K562 (cell line): ENCODE data around the gene PSG3. TPM values are rescaled to one million over a fixed set of nuclear protein-coding genes. Genes with fewer than 3 reads are reported as not detected.
"Not testable (repeated sequence)": the region's sequence is repeated elsewhere in the genome, so short reads cannot be mapped to it uniquely, and the experiment has no call there.

ENCODE experiments used
- ATAC-seq: fragments of 200-7000 bp; cut with Tn5 transposase; 3 replicates; pipeline ENCODE4 v1.9.1; 2020; ENCODE audit warnings: moderate library complexity
- BruUV-seq: library from RNA; stranded (reverse); fragments of 400-500 nt; replicated peaks from 2 replicates; lab custom pipeline; 2021; lab: Mats Ljungman, UMichigan
- CTCF ChIA-PET: fragments of 300-600 bp; formaldehyde crosslinking; extraction: SDS; loops from one replicate; lab custom pipeline; 2021; ENCODE audit warnings: low intra/inter-chr PET ratio; lab: Yijun Ruan, JAX
- POLR2A ChIA-PET: fragments of 300-600, 350-650 bp; sonication (Branson Sonifier 250); formaldehyde crosslinking; extraction: SDS; loops from one replicate; lab custom pipeline; 2021; ENCODE audit warnings: antibody characterized with exemption, inconsistent platforms; lab: Yijun Ruan, JAX
- DNase-seq, 4 experiments: peaks; one replicate each; pipeline versions ENCODE4 v3.0.0 to v3.0.0-alpha.2; 2011 to 2018; ENCODE audit warnings: low spot score in 3 of 4, mixed read lengths in 3 of 4; ENCODE audit errors: extremely low read depth in 1 of 4
- FAIRE-seq: peaks from 2 replicates; lab custom pipeline; 2011; peaks lifted over from hg19 to GRCh38; lab: Jason Lieb, UNC
- H2AFZ ChIP-seq: 2 replicates; pipeline ENCODE4 v1.6.0; 2011; ENCODE audit warnings: low read depth, low read length, control low read depth, inconsistent platforms
- H3K27ac ChIP-seq: fragments of 200-600 bp; 3 replicates; pipeline ENCODE4 v1.8.0; 2011; ENCODE audit warnings: low read depth, mild to moderate bottlenecking, control low read depth, inconsistent platforms, low read length, moderate library complexity, mixed read lengths; ENCODE audit errors: extremely low read depth
- H3K27me3 ChIP-seq, 2 experiments: fragments of 300-600 bp in 1 of 2; 2 replicates in 1 of 2; 3 replicates in 1 of 2; pipeline versions ENCODE4 v1.6.0 to v1.8.0; 2011; ENCODE audit warnings: inconsistent platforms in 2 of 2, low read length in 2 of 2, mild to moderate bottlenecking in 1 of 2, mixed read lengths in 1 of 2, moderate library complexity in 1 of 2; ENCODE audit not compliant: control insufficient read depth in 2 of 2, insufficient read depth in 2 of 2
- H3K36me3 ChIP-seq: fragments of 300-600 bp; 3 replicates; pipeline ENCODE4 v1.8.0; 2011; ENCODE audit warnings: mild to moderate bottlenecking, low read length, inconsistent platforms; ENCODE audit not compliant: control insufficient read depth, insufficient read depth
- H3K4me1 ChIP-seq, 2 experiments: fragments of 200-600 bp in 1 of 2; replicated peaks in 1 of 2; 2 replicates in 1 of 2; 3 replicates in 1 of 2; pipeline versions ENCODE4 v1.5.1 to v1.8.0; 2011; ENCODE audit warnings: inconsistent platforms in 2 of 2, low read length in 2 of 2, mild to moderate bottlenecking in 1 of 2, mixed read lengths in 1 of 2, moderate library complexity in 1 of 2; ENCODE audit not compliant: control insufficient read depth in 2 of 2, insufficient read depth in 2 of 2
- H3K4me2 ChIP-seq: 2 replicates; pipeline ENCODE4 v1.6.1; 2011; ENCODE audit warnings: low read length, control low read depth, inconsistent platforms, mixed read lengths; ENCODE audit not compliant: insufficient read depth
- H3K4me3 ChIP-seq: fragments of 200-600 bp; sonication (generic), shearing (Covaris generic); 2 replicates; pipeline ENCODE4 v1.5.1; 2016; ENCODE audit warnings: control low read depth, inconsistent platforms
- H3K79me2 ChIP-seq: fragments of 200-600 bp; 3 replicates; pipeline ENCODE4 v1.8.0; 2011; ENCODE audit warnings: low read length, inconsistent platforms; ENCODE audit not compliant: control insufficient read depth, insufficient read depth
- H3K9ac ChIP-seq, 2 experiments: 2 replicates each; pipeline versions ENCODE4 v1.6.0 to v1.6.1; 2011; ENCODE audit warnings: low read depth in 2 of 2, low read length in 2 of 2, control low read depth in 1 of 2, inconsistent platforms in 1 of 2, mild to moderate bottlenecking in 1 of 2, mixed read lengths in 1 of 2; ENCODE audit not compliant: insufficient read depth in 1 of 2
- H3K9me1 ChIP-seq: one replicate; pipeline ENCODE4 v1.6.0; 2011; ENCODE audit warnings: inconsistent platforms, mild to moderate bottlenecking, low read length, moderate library complexity; ENCODE audit not compliant: control insufficient read depth, insufficient read depth
- H3K9me3 ChIP-seq: replicated peaks from 2 replicates; pipeline ENCODE4 v1.5.1; 2011; ENCODE audit warnings: low read depth, low read length, inconsistent platforms; ENCODE audit not compliant: control insufficient read depth, insufficient read depth
- H4K20me1 ChIP-seq: replicated peaks from 2 replicates; pipeline ENCODE4 v1.6.1; 2011; ENCODE audit warnings: low read length, inconsistent platforms, mixed read lengths; ENCODE audit not compliant: control insufficient read depth, insufficient read depth
- ATF7 ChIP-seq: fragments of 450-650 bp; IDR thresholded peaks from 2 replicates; pipeline ENCODE4 v1.7.1; 2014; ENCODE audit warnings: mild to moderate bottlenecking, moderate library complexity
- BMI1 ChIP-seq: fragments of 150-350 bp; IDR thresholded peaks from 2 replicates; pipeline ENCODE4 v1.6.1; 2014; ENCODE audit warnings: low read length
- C11orf30 ChIP-seq: fragments of 450-650 bp; IDR thresholded peaks from 2 replicates; pipeline ENCODE4 v1.6.1; 2016; ENCODE audit warnings: low read depth, mild to moderate bottlenecking
- MYC ChIP-seq, 2 experiments: fragments of 250-450 bp in 1 of 2; sonication (Bioruptor Pico) in 1 of 2; IDR thresholded peaks; 2 replicates each; pipeline versions ENCODE4 v1.5.1 to v1.6.1; 2012 to 2021; ENCODE audit warnings: low read depth in 2 of 2, borderline replicate concordance in 1 of 2, improper control_type of control experiment in 1 of 2, low read length in 1 of 2, mild to moderate bottlenecking in 1 of 2, moderate library complexity in 1 of 2
- PHB2 ChIP-seq: fragments of 450-650 bp; IDR thresholded peaks from 2 replicates; pipeline ENCODE4 v1.6.1; 2017; ENCODE audit warnings: low read depth
- POLR2AphosphoS2 ChIP-seq: IDR thresholded peaks from 2 replicates; pipeline ENCODE4 v1.6.1; 2012; ENCODE audit warnings: low read length, improper control_type of control experiment
- PTBP1 ChIP-seq: fragments of 200-400 bp; formaldehyde crosslinking; IDR thresholded peaks from 2 replicates; pipeline ENCODE4 v1.6.1; 2017; ENCODE audit warnings: low read depth, low read length
- STAT5A ChIP-seq: IDR thresholded peaks from 2 replicates; pipeline ENCODE4 v1.6.1; 2012; ENCODE audit warnings: low read length, inconsistent platforms, borderline replicate concordance
- ZNF217 ChIP-seq: sonication (generic); formaldehyde crosslinking; IDR thresholded peaks from 2 replicates; pipeline ENCODE4 v1.8.0; 2022; ENCODE audit warnings: mild to moderate bottlenecking, missing genetic modification reagents
- WGBS: fragments of 100-300 bp; shearing (Covaris generic); methylation state at CpG from one replicate; pipeline ENCODE4 v1.1.6; 2016; ENCODE audit warnings: low coverage, mixed read lengths; ENCODE audit not compliant: insufficient coverage; ENCODE audit errors: missing lambda C conversion rate; 5-methylcytosine and 5-hydroxymethylcytosine counted together
- in situ Hi-C: fragments of 300-500 bp; cut with MboI; formaldehyde crosslinking; loops from 4 replicates; pipeline ENCODE4 v1.15.0; 2018; ENCODE audit warnings: inconsistent platforms, mixed read lengths
- intact Hi-C: fragments of 100-400 bp; cut with micrococcal nuclease; formaldehyde crosslinking; loops from 2 replicates; pipeline ENCODE4 v1.14.2; 2022
- polyA plus RNA-seq, 8 experiments: library from polyadenylated mRNA; depleted of rRNA in 4 of 8; stranded (reverse) in 5 of 8; unstranded in 3 of 8; fragments of >200 nt; fragmentation: Nextera tagmentation in 2 of 8; fragmentation: Illumina TruSeq in 1 of 8; extraction: Ambion mirVana in 2 of 8; extraction: Trizol in 1 of 8; gene quantifications; 2 replicates each; pipeline versions ENCODE4 v1.2.1 to v1.2.3, GENCODE V29; 2011 to 2014; ENCODE audit warnings: inconsistent platforms in 1 of 8, missing spikeins in 1 of 8
- total RNA-seq, 7 experiments: library from RNA; depleted of rRNA in 6 of 7; stranded (reverse); fragments of >200 nt in 6 of 7; fragmentation: Illumina TruSeq in 2 of 7; extraction: Trizol in 2 of 7; gene quantifications; 2 replicates each; pipeline versions ENCODE4 v1.2.1 to v1.2.3, GENCODE V29; 2011 to 2021; ENCODE audit warnings: low replicate concordance in 1 of 7
- TF ChIP-seq, protein P1 (sequence below): fragments of 450-650 bp; IDR thresholded peaks from 2 replicates; pipeline ENCODE4 v1.6.1; 2016; ENCODE audit warnings: antibody characterized with exemption

Gene PSG3
- total and polyA plus RNA-seq, 9 of the 15 experiments (the other 6 are each of a cell fraction or from before 2014, with no cell fraction given): not detected

GRCh38 chr19:42762789-42763188 is 22.5 kb upstream of the PSG3 start:
- no peaks in the 10 kb centered on the region for H3K4me1 ChIP-seq
- FAIRE-seq (no peak), ATAC-seq (no peak), DNase-seq (no peak)
- H3K27me3 ChIP-seq: no peaks in the 10 kb centered on the region
- TF ChIP-seq PTBP1: no peak
- no peak for TF ChIP-seq ZNF217 (CRISPR knock-in tag)
- TF ChIP-seq POLR2AphosphoS2: no peak
- TF ChIP-seq PHB2: no peak
- no peak for TF ChIP-seq STAT5A
- TF ChIP-seq MYC (IDR thresholded peaks at IDR 0.05; ENCODE audit: low read depth, low read length): no peak
- TF ChIP-seq MYC (CRISPR knock-in tag; IDR thresholded peaks at IDR 0.05; ENCODE audit: borderline replicate concordance, low read depth): no peak
- no peak for TF ChIP-seq ATF7
- TF ChIP-seq C11orf30: no peak
- TF ChIP-seq BMI1: no peak
- TF ChIP-seq, protein P1, sequence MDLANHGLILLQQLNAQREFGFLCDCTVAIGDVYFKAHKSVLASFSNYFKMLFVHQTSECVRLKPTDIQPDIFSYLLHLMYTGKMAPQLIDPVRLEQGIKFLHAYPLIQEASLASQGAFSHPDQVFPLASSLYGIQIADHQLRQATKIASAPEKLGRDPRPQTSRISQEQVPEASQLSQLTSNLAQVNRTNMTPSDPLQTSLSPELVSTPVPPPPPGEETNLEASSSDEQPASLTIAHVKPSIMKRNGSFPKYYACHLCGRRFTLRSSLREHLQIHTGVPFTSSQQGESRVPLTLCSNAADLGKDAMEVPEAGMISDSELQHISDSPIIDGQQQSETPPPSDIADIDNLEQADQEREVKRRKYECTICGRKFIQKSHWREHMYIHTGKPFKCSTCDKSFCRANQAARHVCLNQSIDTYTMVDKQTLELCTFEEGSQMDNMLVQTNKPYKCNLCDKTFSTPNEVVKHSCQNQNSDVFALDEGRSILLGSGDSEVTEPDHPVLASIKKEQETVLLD: no peak
- H2AFZ ChIP-seq: no peak overlapping the region
- H3K4me3 ChIP-seq: no peak overlapping the region
- BruUV-seq: no TSS peak
- ChIA-PET CTCF (no interaction called here), POLR2A (no interaction called here)
- in situ Hi-C loops: no loop called here
- H4K20me1 ChIP-seq: no peaks in the 10 kb centered on the region
- no peaks in the 10 kb centered on the region for H3K79me2 ChIP-seq
- no peak overlapping the region for H3K9ac ChIP-seq
- intact Hi-C loops: no loop called here
- H3K9me3 ChIP-seq: no peaks in the 10 kb centered on the region
- WGBS: 0% methylated on average over 2 of the region's 2 CpGs
- no peaks in the 10 kb centered on the region for H3K36me3 ChIP-seq
- no peak overlapping the region for H3K4me2 ChIP-seq
- no peak overlapping the region for H3K27ac ChIP-seq
- no peaks in the 10 kb centered on the region for H3K9me1 ChIP-seq

DNA sequence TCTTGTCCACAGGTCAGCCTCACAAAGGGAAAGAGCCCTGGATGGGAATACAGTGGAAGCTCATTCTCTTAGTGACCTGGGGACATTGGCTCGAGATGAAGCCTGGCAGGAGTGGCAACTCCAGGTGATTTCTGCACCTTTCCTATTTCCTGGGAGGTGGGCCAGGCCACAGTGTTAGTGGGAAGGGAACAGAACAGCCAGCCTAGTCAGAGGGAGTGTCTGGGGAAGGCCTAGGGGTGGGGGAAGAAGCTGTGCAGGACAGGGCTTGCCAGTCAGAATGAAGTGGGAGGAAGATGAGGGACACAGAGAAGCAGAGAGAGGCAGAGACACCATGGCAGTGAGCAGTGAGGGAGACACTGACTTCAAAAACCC is 21.6 kb upstream of the PSG3 start:
- POLR2A ChIA-PET, FAIRE-seq, BruUV-seq, ATAC-seq, H3K4me2 ChIP-seq, H3K9ac ChIP-seq, H3K9me3 ChIP-seq, H3K4me3 ChIP-seq, H4K20me1 ChIP-seq, H2AFZ ChIP-seq, DNase-seq, H3K4me1 ChIP-seq, H3K27me3 ChIP-seq, CTCF ChIA-PET, intact Hi-C loops, H3K36me3 ChIP-seq, H3K9me1 ChIP-seq, in situ Hi-C loops, H3K79me2 ChIP-seq, H3K27ac ChIP-seq: not testable (repeated sequence)
- WGBS: 0% methylated on average over 1 of the region's 1 CpG
